ENCODE results near the gene PRSS2.

PRSS2 gene

GRCh38 chr7:142788303-142789289 is 17.8 kb downstream of the PRSS2 start:
- no peak for DNase-seq

- DNase-seq = no peak
Observed at GRCh38 chr7:142789441-142789840, 18.7 kb downstream of the PRSS2 start.

GRCh38 chr7:142790056-142790455 is 19.3 kb downstream of the PRSS2 start:
- DNase-seq = no peak

GRCh38 chr7:142790555-142790954 is 19.8 kb downstream of the PRSS2 start:
- no peak for DNase-seq

- no peak for DNase-seq
Observed at GRCh38 chr7:142791502-142791901, 20.7 kb downstream of the PRSS2 start.

- DNase-seq = no peak
Observed at GRCh38 chr7:142792129-142792528, 21.4 kb downstream of the PRSS2 start.

- DNase-seq = no peak
Observed at GRCh38 chr7:142792593-142792992, 21.8 kb downstream of the PRSS2 start.

GRCh38 chr7:142793156-142793555 is 22.4 kb downstream of the PRSS2 start:
- no peak for DNase-seq

- no peak for DNase-seq
Observed at GRCh38 chr7:142795339-142795863, 24.6 kb downstream of the PRSS2 start.

- no peak for DNase-seq
Observed at GRCh38 chr7:142796001-142796500, 25.3 kb downstream of the PRSS2 start.

GRCh38 chr7:142796501-142797390 is 26.0 kb downstream of the PRSS2 start:
- no peak for DNase-seq

- no peak for DNase-seq
Observed at GRCh38 chr7:142797391-142798377, 26.9 kb downstream of the PRSS2 start.

GRCh38 chr7:142798451-142799436 is 28.0 kb downstream of the PRSS2 start:
- no peak for DNase-seq

- DNase-seq = no peak
Observed at GRCh38 chr7:142799437-142799835, 28.7 kb downstream of the PRSS2 start.

- no peak for DNase-seq
Observed at GRCh38 chr7:142800088-142800487, 29.3 kb downstream of the PRSS2 start.

- no peak for DNase-seq
Observed at GRCh38 chr7:142800699-142801260, 30.0 kb downstream of the PRSS2 start.

- DNase-seq = no peak
Observed at GRCh38 chr7:142801601-142802295, 31.0 kb downstream of the PRSS2 start.

GRCh38 chr7:142802301-142802700 is 31.5 kb downstream of the PRSS2 start:
- DNase-seq = no peak

GRCh38 chr7:142803901-142804300 is 33.1 kb downstream of the PRSS2 start:
- DNase-seq = no peak

Measured in NCI-H2227 treated with DMSO at 0.1 percent for 48 hours (cell line).